Testis (tissue), 2 donors: ENCODE results near the gene CAPN7.

Experiments used
- CTCF ChIP-seq, 3 experiments: fragments of 450-650 bp in 2 of 3; fragments of 200-600 bp in 1 of 3; sonication (generic) in 1 of 3; IDR thresholded peaks; one replicate each; pipeline ENCODE4 v1.5.1; 2016 to 2019; ENCODE audit warnings: antibody characterized with exemption in 3 of 3, mild to moderate bottlenecking in 2 of 3, moderate library complexity in 1 of 3
- POLR2A ChIP-seq: fragments of 450-650 bp; IDR thresholded peaks from one replicate; pipeline ENCODE4 v1.6.1; 2017; ENCODE audit warnings: antibody characterized with exemption, mild to moderate bottlenecking, moderate library complexity

DNA sequence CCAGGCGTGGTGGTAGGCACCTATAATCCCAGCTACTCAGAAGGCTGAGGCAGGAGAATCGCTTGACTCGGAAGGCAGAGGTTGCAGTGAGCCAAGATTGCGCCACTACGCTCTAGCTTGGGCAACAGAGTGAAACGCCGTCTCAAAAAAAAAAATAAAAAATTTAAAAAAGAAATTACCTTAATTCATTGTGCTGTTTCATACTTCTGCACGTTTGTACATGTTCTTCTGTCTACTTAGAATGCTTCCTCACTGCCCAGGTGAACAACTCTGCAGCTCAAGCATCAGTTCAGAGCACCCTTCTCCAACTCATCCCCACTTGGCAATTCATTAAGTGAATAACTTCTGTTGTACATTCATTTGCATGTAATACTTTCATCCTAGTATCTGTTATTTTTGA is 14.0 kb downstream of the CAPN7 start:
- no peak for TF ChIP-seq POLR2A
- TF ChIP-seq CTCF (IDR thresholded peaks at IDR 0.05) = no peak
